Measurements from ENCODE around the gene STYX. TPM values are rescaled to one million over a fixed set of nuclear protein-coding genes. Genes with fewer than 3 reads are reported as not detected.
"Not testable (repeated sequence)": the region's sequence is repeated elsewhere in the genome, so short reads cannot be mapped to it uniquely, and the experiment has no call there.

The STYX gene
- total RNA-seq, 1 donor from 2014 or later: 11.8 TPM

DNA sequence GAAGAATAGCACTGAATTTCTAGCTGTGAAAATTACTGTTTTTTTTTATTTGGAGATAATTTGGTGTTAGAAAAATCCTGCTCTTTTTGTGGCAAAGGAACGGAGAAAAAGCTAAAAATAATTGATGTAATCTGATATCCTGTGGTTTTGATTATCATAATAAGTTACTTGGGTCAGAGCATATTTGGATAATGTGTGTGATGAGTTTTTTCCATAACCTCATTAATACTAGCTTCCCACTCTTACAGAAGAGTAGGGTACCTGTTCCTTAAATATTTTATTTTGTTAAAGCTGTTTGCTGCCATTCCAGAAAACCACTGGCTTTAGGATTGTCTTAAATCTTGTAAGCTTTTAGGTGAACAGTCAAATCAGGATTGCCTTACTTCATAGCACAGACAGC is 18.3 kb upstream of the STYX start:
- H3K4me3 ChIP-seq (ENCODE audit: low read depth, low read length): no peak overlapping the region
- DNase-seq (ENCODE audit: low read depth): no peak
- H3K36me3 ChIP-seq (ENCODE audit: control insufficient read depth, insufficient read depth, low read length): no peaks in the 10 kb centered on the region

DNA sequence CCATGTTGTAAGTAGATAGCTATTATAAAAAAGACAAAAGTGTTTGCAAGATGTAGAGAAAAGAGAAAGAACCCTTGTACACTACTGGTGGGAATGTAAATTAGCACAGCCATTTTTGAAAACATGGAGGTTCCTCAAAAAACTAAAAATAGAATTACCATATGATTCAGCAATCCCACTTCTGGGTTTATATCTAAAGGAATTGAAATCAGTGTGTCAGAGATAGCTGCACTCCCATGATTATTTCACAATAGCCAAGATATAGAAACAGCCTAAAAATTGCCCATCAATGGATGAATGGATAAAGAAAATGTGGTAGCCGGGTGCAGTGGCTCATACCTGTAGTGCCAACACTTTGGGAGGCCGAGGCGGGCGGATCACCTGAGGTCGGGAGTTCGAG is 13.8 kb upstream of the STYX start:
- Histone ChIP-seq H3K27me3 (ENCODE audit: control insufficient read depth, insufficient read depth, low read length) (no peaks in the 10 kb centered on the region), H3K36me3 (ENCODE audit: control insufficient read depth, insufficient read depth, low read length) (peaks cover 2% of the 10 kb centered on the region), H3K4me3 (ENCODE audit: low read depth, low read length) (no peak overlapping the region)
- TF ChIP-seq, protein P1, sequence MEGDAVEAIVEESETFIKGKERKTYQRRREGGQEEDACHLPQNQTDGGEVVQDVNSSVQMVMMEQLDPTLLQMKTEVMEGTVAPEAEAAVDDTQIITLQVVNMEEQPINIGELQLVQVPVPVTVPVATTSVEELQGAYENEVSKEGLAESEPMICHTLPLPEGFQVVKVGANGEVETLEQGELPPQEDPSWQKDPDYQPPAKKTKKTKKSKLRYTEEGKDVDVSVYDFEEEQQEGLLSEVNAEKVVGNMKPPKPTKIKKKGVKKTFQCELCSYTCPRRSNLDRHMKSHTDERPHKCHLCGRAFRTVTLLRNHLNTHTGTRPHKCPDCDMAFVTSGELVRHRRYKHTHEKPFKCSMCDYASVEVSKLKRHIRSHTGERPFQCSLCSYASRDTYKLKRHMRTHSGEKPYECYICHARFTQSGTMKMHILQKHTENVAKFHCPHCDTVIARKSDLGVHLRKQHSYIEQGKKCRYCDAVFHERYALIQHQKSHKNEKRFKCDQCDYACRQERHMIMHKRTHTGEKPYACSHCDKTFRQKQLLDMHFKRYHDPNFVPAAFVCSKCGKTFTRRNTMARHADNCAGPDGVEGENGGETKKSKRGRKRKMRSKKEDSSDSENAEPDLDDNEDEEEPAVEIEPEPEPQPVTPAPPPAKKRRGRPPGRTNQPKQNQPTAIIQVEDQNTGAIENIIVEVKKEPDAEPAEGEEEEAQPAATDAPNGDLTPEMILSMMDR (IDR thresholded peaks at IDR 0.05; ENCODE audit: insufficient read depth, low read length, poor library complexity, severe bottlenecking): no peak
- DNase-seq (ENCODE audit: low read depth): no peak

More for the DNA sequence above, 18.3 kb upstream of the STYX start:
- H3K27me3 ChIP-seq (ENCODE audit: control insufficient read depth, insufficient read depth, low read length): no peaks in the 10 kb centered on the region
- TF ChIP-seq, protein P1 (IDR thresholded peaks at IDR 0.05; ENCODE audit: insufficient read depth, low read length, poor library complexity, severe bottlenecking): no peak

DNA sequence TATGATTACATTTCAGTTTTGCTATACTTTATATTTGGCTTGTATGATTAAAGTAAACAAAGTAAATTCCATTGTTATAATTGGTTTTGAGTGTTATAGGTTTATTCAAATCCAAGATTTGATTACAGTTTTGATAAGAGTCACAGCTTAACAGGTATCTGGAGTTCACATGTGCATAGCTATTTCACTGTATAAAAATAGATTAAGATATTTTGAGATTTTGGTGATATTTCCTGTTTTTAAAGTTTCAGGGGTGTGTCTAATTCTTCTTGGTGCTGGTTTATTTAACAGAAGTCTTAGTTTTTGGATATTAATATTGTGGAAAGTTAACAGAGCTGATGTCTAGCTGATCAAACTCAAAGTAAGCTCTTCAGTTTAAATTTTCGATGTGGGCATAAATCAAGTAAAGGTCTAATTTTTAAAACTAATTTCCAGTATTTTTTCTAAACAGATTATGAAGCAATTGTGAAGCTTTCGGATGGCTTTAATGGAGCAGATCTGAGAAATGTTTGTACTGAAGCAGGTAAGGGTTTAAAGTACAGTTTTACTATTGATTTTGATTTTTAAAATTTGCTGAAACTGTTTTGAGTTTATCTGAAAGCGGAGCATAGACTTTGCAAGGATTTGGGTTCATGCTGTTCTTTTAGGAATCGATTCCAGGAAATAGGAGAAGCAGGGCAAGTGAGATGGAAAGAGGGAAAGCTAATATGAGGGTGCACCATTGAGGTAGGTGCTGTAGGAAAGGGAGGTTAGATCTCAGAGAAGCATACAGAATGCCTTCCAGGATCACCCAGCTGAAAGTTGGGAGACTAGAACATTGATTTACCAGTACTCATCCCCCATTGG is 6.2 kb upstream of the STYX start:
- TF ChIP-seq, protein P1 (IDR thresholded peaks at IDR 0.05; ENCODE audit: insufficient read depth, low read length, poor library complexity, severe bottlenecking): no peak
- H3K36me3 ChIP-seq (ENCODE audit: control insufficient read depth, insufficient read depth, low read length): no peaks in the 10 kb centered on the region

DNA sequence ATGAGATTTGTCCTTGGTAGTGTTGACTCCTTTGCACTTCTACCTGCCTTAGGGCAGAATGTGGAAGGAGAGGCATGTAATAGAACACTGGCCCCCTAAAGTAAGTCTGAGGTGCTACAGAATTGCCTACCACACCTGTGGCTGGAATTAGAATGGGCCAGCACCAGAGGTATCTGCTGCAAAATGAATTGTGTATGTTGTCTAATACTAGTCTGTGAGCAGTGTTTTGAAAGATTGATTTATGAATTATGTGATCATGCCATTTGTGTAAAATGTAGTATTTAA is 5.7 kb upstream of the STYX start:
- Histone ChIP-seq H3K36me3 (ENCODE audit: control insufficient read depth, insufficient read depth, low read length) (no peaks in the 10 kb centered on the region), H3K27me3 (ENCODE audit: control insufficient read depth, insufficient read depth, low read length) (no peaks in the 10 kb centered on the region)

More for the DNA sequence above, 6.2 kb upstream of the STYX start:
- Histone ChIP-seq H3K27me3 (ENCODE audit: control insufficient read depth, insufficient read depth, low read length) (no peaks in the 10 kb centered on the region), H3K4me3 (ENCODE audit: low read depth, low read length) (no peak overlapping the region)
- no peak for DNase-seq (ENCODE audit: low read depth)

DNA sequence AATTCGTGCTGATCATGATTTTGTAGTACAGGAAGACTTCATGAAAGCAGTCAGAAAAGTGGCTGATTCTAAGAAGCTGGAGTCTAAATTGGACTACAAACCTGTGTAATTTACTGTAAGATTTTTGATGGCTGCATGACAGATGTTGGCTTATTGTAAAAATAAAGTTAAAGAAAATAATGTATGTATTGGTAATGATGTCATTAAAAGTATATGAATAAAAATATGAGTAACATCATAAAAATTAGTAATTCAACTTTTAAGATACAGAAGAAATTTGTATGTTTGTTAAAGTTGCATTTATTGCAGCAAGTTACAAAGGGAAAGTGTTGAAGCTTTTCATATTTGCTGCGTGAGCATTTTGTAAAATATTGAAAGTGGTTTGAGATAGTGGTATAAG is 2.5 kb upstream of the STYX start:
- not testable (repeated sequence) for H3K4me3 ChIP-seq (ENCODE audit: low read depth, low read length); H3K36me3 ChIP-seq (ENCODE audit: control insufficient read depth, insufficient read depth, low read length); H3K27me3 ChIP-seq (ENCODE audit: control insufficient read depth, insufficient read depth, low read length); DNase-seq (ENCODE audit: low read depth)

More for the DNA sequence above, 5.7 kb upstream of the STYX start:
- DNase-seq (ENCODE audit: low read depth): no peak
- no peak overlapping the region for H3K4me3 ChIP-seq (ENCODE audit: low read depth, low read length)
- TF ChIP-seq, protein P1 (IDR thresholded peaks at IDR 0.05; ENCODE audit: insufficient read depth, low read length, poor library complexity, severe bottlenecking): no peak

DNA sequence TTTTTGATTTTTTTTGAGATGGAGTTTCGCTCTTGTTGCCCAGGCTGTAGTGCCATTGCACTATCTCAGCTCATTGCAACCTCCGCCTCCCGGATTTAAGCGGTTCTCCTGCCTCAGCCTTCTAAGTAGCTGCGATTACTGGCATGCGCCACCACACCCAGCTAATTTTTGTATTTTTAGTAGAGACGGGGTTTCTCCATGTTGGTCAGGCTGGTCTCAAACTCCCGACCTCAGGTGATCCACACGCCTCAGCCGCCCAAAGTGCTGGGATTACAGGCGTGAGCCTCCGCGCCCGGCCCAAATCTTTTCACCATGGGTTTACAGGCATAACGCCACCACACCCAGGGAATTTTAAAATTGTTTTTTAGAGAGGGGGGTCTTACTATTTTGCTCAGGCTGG is 931 bp upstream of the STYX start:
- not testable (repeated sequence) for H3K27me3 ChIP-seq (ENCODE audit: control insufficient read depth, insufficient read depth, low read length); H3K36me3 ChIP-seq (ENCODE audit: control insufficient read depth, insufficient read depth, low read length); H3K4me3 ChIP-seq (ENCODE audit: low read depth, low read length); DNase-seq (ENCODE audit: low read depth)

DNA sequence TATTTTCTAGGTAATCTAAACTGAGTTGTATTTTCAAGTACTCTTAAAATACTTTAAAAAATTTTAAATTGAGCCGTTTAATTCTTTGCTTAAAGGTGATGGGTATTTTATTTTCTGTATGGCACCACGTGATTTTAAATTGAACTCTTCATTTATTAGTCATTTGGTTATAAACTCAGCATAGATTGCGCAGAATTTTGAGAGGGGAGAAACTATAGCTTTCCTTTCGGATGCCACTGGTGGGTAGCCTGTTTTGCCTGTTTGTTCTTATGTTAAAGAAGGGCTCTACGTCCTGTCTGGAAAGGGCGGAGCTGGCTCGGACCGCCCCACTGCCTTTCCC is 411 bp upstream of the STYX start:
- Histone ChIP-seq H3K4me3 (ENCODE audit: low read depth, low read length) (peak overlapping the region; percentile 18), H3K27me3 (ENCODE audit: control insufficient read depth, insufficient read depth, low read length) (no peaks in the 10 kb centered on the region), H3K36me3 (ENCODE audit: control insufficient read depth, insufficient read depth, low read length) (no peaks in the 10 kb centered on the region)
- no peak for DNase-seq (ENCODE audit: low read depth)
- TF ChIP-seq, protein P1 (IDR thresholded peaks at IDR 0.05; ENCODE audit: insufficient read depth, low read length, poor library complexity, severe bottlenecking): no peak
